ENCODE data around the gene DGLUCY.
"Not testable (repeated sequence)": the region's sequence is repeated elsewhere in the genome, so short reads cannot be mapped to it uniquely, and the experiment has no call there.

DGLUCY gene

GRCh38 chr14:91238661-91239060 is 124.8 kb downstream of the DGLUCY start:
- DNase-seq = no peak

DNA sequence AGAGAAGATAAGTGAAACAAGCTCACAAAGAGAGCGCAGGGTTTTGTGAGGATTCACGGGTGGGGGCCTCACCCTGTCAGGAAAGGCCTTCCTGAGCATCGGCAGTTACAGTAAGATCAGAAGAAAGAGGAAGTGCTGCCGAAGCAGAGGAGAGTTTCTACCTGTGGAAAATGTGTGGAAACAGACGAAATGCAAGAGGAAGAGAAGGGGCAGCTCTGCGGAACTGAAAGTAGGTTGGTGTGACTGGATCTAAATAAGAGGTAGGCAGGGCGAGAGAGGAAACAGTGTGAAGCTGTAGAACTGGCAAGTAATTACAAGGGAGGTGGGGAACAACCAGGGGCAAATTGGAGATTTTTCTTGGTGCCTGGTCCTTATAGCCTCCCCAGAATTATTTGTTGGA is 128.0 kb downstream of the DGLUCY start:
- DNase-seq = no peak

DNA sequence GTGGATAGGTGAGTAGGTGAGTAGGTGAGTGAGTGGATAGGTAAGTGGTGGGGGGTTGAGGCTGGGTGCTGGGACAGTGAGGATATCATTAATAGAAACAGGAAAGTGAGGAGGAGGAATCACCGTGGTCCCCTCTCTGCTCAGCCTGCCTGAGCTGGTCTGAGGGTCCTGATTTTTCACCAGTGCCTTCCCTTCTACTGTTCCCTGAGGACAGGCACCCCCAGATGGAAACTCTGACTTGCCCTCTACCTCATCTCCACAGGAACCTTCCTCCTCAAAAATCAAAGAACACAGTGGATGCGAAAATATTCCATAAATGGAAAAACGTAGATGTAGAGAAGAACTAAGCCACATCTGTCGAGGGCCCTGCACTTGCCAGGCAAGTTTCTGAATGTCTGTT is 128.8 kb downstream of the DGLUCY start:
- DNase-seq = no peak

- no peak for DNase-seq
Measured at GRCh38 chr14:91243074-91243471, 129.2 kb downstream of the DGLUCY start.

- DNase-seq = peak; percentile 61
Measured at GRCh38 chr14:91244501-91244901, 130.6 kb downstream of the DGLUCY start, which contains the start of gene GPR68. TSS of gene GPR68 (minus strand) at chr14:91244704. CDS start at chr14:91235050, 9,654 bp downstream.

DNA sequence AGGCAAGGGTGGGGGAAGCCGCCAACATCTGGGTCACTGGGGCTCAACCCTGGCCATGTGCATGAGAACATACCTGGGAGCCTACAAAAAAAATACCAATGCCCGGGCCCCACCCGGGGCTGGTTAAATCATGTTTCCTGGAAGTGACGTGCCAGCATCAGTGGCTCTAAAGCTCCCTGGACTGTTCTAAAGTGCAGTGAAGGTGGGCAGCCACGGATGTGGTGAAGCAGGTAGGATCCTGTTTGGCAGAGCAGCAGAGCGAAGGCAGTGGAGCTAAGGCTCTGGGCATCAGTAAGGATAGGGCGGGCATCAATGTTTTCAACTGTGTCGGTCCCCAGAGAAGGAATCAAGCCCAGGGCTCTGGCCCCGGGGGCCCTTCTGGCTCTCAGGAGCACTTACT is 131.2 kb downstream of the DGLUCY start:
- DNase-seq = no peak

GRCh38 chr14:91245616-91246015 is 131.7 kb downstream of the DGLUCY start:
- not testable (repeated sequence) for DNase-seq

DNA sequence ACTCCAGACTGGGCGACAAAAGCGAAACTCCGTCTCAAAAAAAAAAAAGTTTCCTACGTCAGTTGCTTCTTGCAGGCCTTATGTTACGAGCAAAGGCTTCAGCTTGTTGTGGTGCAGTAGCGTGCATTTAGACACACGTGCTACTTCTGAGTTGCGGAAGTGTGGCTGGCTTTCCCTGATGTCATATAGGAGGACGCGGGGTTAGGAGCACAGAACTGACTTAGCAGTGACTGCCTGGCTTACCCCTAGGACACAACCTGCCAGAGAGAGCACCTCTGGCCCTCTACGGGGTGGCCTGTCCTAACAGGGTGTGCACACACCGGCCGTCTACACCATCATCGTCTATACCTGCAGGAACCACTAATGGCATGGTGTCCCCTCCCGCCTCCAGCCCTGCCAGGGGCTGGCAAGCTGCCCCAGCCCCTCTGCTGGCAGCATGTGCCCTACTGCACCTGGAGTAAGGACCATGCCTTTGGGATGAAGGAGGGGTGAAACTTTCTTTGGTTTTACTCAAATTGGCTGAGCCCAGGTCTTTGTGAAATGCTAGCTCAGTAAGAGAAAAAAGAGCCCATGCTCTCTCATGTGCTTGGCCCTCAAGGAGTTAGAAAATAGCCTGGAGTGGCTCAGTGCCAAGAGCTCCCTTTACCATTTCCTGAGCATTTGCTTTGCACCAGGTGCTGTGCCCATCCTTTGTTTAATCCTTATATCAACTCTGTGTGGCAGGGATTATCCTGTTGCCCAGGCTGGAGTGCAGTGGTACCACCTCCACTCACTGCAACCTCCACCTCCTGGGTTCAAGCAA is 132.4 kb downstream of the DGLUCY start:
- DNase-seq = no peak

DNA sequence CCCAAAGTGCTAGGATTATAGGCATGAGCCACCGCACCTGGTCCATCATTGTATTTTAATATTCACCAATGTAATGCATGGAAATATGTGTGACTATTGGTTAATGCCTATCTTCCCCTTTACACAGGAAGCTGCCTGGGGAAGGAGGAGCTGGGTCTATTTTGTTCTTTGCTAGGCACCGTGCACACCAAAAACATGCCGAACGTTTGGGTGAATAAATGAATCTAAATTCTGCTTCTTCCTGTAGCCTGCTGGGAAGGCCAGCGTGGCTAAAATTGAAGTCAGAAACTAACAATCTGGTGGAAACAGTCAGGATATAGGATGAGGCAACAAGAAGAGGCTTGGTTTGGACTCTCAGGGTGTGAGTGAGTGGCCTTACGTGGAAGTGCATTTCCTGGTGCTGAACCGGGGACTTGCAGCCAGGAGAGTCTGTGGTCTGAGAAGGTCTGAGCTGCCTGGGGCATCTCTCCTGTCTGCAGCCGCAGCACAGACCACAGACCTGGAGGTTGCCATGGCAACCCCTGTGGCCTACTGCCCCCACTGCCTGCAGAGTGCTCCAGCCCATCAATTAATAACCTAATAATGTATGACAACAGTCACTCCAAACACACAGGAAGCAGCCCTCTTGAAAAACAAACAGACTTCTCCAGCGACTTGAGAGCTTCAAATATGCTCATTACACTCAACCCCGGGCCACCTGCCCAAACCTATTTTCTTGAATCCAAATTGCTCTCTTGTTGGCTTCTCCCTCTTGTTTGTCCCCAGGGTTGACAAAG is 136.2 kb downstream of the DGLUCY start:
- no peak for DNase-seq

DNA sequence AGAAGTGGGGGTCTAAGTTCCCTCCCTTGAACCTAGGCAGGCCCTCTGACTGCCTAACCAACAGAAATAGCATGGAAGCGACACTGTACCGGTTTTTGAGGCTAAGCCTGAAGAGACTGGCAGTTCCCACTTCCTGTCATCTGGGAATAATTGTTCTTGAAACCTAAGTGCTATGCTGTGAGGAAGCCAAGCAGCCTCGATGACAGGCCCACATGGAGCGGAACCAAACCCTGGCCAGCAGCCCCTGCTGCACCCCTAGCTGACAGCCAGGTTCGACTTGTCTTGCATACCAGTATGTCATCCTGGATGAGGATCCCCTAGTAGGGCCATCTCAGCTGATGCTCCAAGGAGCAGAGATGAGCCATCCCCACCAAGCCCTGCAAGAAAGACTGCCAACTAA is 137.0 kb downstream of the DGLUCY start:
- DNase-seq = no peak

DNA sequence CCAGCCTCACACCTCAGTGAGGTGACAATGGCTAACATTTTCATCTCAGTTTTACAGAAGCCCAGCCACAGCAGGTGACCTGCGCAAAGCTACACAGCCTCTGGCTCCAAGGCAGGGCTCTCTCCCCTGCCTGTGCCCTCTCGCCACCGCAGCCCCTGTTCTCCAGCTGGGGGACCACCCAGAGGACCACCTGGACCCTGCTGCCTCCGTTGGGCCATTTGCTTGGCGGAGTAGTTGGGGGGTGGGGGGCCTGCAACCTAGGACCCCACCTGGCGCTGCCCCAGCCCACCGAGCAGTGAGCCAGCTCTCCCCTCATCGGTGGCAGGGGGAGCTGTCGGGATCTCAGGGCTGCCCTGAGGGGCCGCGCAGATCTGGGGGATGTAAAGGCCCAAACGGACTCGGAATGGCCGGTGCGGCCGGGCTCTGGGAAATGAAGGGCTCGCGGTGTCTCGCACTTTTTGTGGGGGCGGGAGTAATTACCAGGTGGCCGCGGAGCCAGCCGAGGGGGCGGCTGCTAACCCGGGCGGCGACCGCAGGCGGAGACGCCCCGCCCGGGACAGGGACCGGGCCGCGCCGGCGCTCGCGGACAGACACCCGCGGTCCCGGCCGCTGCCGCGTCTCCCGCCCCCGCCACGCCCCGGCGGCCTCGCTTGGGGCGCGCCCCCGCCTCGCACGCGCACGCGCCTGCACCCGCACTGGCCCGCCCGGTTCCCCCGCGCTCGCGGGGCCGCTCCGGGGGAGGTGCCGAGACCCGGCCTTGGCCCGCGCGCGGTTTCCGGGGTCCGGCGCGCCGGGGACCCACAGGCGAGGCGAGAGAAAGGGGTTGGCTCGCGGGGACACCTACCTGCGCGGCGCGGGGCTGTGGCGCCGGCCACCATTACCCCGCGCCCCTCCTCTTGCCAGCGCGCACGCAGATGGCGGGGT is 139.3 kb downstream of the DGLUCY start:
- peak; percentile 58 for DNase-seq

DNA sequence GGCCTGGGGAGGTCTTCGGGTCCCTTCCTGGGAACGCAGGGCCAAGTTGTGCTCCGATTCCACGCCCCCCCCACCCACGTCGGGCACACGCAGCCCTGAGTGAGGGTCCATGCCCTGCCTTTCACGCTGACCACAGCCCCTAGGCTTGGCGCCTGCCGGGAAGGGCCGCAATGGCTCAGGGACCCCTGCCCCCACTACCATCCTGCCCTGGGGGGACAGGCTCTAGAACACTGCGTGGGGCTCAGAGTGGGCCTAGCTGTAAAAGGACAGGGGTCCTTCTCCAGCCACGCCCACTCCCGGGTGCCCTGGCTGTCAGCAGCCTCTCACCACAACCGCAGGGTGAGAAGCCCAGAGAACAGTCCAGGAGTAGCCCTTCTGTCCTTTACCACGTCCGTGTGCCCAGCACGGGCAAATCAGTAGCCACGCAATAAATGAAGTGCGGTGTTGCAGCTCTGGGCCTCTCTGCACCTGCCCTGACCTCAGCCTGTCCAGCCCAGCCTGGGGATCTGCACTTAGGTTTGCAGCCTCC is 140.0 kb downstream of the DGLUCY start:
- DNase-seq = no peak

DNA sequence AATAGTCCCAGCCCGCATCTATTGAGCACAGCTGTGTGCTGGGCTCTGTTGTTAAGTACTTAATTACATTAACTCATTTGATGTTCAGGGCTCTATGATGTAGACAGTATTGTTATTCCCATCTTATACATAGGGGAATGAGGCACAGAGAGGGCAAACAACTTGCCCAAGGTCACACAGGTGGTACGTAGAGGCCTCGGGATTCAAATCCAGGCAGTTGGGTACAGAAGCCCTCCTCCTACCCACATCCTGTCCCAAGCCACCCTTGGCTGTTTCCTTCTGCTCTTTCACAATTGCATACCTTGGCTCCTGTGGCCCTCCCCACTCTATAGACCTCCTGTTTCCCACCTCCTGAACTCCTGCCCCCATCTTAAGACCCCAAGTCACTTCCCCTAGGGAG is 140.6 kb downstream of the DGLUCY start:
- no peak for DNase-seq

DNA sequence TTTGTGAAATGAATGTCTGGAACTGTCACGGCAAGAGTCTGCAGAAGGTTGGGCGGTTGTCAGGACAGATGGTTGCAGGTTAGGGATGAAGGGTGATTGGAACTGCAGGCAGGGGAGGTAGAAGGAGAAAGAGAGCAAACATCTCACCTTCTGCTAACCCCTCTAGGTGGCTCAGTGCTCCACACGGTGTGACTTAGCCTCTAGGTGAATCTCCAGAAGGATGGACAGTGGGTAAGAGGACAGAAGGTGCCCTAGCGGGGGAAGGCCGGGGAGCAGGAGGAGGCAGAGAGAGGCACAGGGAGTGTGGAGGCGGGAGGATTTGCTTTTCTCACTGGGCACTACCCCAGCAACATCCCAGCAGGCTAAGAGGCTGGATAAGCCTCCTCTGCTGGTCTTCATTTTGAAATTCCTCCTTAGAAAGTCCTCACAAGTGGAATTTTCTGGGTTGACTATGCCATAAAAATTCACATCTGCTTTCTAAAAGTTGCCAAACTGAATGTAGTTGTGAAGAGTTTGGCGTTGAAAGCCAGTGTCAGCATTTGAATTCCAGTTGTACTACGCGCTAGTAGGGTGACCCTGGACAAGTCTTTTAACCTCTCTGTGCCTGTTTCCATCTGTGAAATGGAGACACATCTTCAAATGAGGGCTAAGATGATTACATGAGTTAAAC is 141.3 kb downstream of the DGLUCY start:
- DNase-seq = no peak

GRCh38 chr14:91256661-91257060 is 142.8 kb downstream of the DGLUCY start:
- no peak for DNase-seq

DNA sequence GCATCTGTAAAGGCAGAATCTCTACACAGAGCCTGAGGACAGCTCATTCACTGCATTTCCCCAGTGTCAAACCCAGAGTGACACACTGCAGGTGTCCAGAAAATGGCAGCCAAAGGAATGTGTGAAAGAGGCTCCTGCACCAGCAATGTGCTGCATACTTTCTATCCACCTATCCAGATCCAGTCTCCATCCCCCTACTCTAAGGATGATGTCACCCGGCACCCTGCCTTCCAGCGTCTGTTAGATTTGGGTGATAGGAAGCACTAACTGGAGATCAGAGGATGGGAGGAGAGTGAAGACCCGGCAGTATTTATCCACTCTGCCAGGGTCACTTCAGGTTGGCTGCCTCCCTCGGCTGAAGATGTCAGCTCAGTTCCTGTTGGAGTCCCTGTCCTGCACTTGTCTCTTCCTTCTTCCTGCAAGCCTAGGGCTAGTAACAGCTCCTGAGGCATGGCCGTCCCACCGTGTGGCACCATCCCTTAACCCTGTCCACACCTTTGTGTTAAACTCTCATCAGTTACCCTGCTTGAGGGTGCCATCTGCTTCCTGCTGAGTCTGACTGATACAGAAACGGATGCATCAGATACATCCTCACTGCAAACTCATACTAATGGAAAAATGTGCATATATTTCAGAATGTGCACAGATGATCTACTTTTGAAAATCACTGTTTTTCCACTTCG is 143.6 kb downstream of the DGLUCY start:
- DNase-seq = no peak

DNA sequence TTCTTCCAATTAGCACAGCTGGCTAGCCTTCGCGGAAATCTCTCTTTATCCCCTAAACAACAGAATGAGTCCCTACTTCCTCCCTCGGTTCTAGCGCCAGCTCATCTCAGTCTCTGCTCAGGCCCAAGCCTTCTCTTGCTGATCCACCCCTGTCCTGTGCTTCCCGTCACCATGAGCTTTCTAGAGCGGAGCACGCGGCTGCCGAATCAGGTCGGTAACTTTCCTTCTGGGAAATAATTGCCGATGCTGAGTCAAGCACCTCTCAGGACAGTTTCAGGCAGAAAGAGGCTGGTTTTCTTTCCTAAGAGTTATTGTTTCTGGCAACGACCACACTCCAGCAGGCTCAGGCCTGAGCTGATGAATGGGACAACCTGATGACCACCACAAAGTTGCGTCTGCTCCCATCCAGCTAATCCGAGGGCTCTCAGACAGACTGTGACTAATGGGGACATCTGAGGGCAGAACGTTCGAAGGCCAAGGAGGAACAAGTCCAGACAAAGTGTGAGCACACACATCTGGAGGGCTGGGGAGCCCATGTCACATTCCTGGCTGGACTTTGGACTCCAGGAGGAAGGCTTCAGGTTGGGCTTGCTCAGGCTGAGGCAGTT is 144.2 kb downstream of the DGLUCY start:
- peak; percentile 41 for DNase-seq

DNA sequence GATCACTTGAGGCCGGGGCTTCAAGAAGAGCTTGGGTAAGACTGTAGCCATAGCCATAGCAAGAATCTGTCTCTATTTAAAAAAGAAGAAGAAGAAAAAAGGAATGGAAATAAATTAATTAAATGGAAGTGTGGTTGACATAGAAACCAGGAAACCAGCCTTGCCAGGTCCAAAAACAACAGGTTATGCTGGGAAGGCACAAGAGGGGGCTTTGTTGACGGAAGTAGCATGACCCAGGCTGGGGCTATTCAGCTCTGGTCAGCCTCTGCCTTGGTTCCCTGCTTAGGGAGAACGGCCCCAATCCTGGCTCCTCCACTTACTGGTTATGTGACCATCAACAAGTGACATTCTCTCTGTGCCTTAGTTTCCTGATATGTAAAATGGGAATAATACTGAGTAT is 145.0 kb downstream of the DGLUCY start:
- no peak for DNase-seq

DNA sequence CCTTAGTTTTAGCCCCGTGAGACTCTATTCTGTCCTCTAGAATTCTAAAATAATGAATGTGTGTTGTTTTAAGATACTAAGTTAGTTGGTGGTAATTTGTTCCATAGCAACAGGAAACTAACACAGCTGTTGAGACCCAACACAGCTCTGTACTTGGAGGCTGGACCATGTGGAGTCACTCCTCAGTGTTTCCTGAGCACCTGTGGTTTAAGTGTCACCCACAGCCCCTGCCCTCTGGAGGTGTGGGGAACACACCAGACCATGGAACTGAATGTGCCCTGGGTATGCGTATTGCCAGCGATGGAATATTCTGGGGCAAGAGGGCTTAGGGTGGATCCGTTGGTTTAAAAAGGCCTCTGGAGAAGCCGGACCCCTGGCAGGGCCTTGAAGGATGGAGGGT is 147.2 kb downstream of the DGLUCY start:
- DNase-seq = no peak

- DNase-seq = no peak
Measured at GRCh38 chr14:91261986-91262549, 148.2 kb downstream of the DGLUCY start.

GRCh38 chr14:91263329-91263728 is 149.5 kb downstream of the DGLUCY start:
- no peak for DNase-seq

Data from right hindlimb (tissue), 1 donor.